MCF 10A (cell line): ENCODE results near the gene SPAG7. TPM values are rescaled to one million over a fixed set of nuclear protein-coding genes. Genes with fewer than 3 reads are reported as not detected.

Experiments used
- BruUV-seq: library from RNA; stranded (reverse); fragments of 400-500 nt; replicated peaks from 2 replicates; lab custom pipeline; 2021; lab: Mats Ljungman, UMichigan
- CTCF ChIA-PET: fragments of 300-600 bp; sonication (Branson Sonifier 250); formaldehyde crosslinking; extraction: SDS; loops from one replicate; lab custom pipeline; 2021; ENCODE audit warnings: antibody characterized with exemption, inconsistent platforms; lab: Yijun Ruan, JAX
- POLR2A ChIA-PET: fragments of 300-600, 350-650 bp; sonication (Branson Sonifier 250); formaldehyde crosslinking; extraction: SDS; loops from one replicate; lab custom pipeline; 2020; ENCODE audit warnings: antibody characterized with exemption, inconsistent platforms; lab: Yijun Ruan, JAX
- DNase-seq: peaks from one replicate; pipeline ENCODE4 v3.0.0-alpha.2; 2018; ENCODE audit not compliant: unreplicated experiment
- H3K27ac Mint-ChIP-seq: one replicate; pipeline ENCODE4 v1.8.0; 2022; ENCODE audit warnings: mild to moderate bottlenecking, low read depth, mixed read lengths; ENCODE audit not compliant: unreplicated experiment
- H3K27me3 Mint-ChIP-seq: one replicate; pipeline ENCODE4 v1.8.0; 2022; ENCODE audit warnings: mixed read lengths; ENCODE audit not compliant: insufficient read depth, unreplicated experiment
- H3K36me3 Mint-ChIP-seq: one replicate; pipeline ENCODE4 v1.8.0; 2022; ENCODE audit warnings: mild to moderate bottlenecking, moderate library complexity, mixed read lengths; ENCODE audit not compliant: insufficient read depth, unreplicated experiment
- H3K4me1 Mint-ChIP-seq: one replicate; pipeline ENCODE4 v1.8.0; 2022; ENCODE audit warnings: mixed read lengths; ENCODE audit not compliant: insufficient read depth, unreplicated experiment
- H3K4me3 Mint-ChIP-seq: one replicate; pipeline ENCODE4 v1.8.0; 2022; ENCODE audit warnings: mild to moderate bottlenecking, moderate library complexity, mixed read lengths; ENCODE audit not compliant: unreplicated experiment
- H3K9me3 Mint-ChIP-seq: one replicate; pipeline ENCODE4 v1.8.0; 2022; ENCODE audit warnings: mixed read lengths; ENCODE audit not compliant: unreplicated experiment
- CTCF ChIP-seq: fragments of 200-600 bp; IDR thresholded peaks from one replicate; pipeline ENCODE4 v1.8.0; 2022; ENCODE audit warnings: antibody characterized with exemption, mild to moderate bottlenecking; ENCODE audit not compliant: unreplicated experiment
- intact Hi-C: fragments of 100-400 bp; cut with micrococcal nuclease; formaldehyde crosslinking; loops from 2 replicates; pipeline ENCODE4 v1.14.1; 2022
- total RNA-seq: library from RNA; stranded (reverse); gene quantifications from 2 replicates; pipeline ENCODE4 v1.2.3, GENCODE V29; 2022

SPAG7 gene
- total RNA-seq, 1 experiment from 2014 or later: 112 TPM

- Mint-ChIP-seq H3K27ac (peak overlapping the region; percentile 14), H3K36me3 (peaks cover 72% of the 10 kb centered on the region), H3K9me3 (no peaks in the 10 kb centered on the region), H3K4me1 (peaks cover 23% of the 10 kb centered on the region), H3K27me3 (no peaks in the 10 kb centered on the region), H3K4me3 (no peak overlapping the region)
- no peak for TF ChIP-seq CTCF
- intact Hi-C loops: no loop called here
- ChIA-PET CTCF (no interaction called here), POLR2A (no interaction called here)
- BruUV-seq: no TSS peak
- DNase-seq: no peak
These were observed 35.7 kb upstream of the SPAG7 start for GRCh38 chr17:5003214-5003867.

GRCh38 chr17:5002121-5002788, 34.6 kb upstream of the SPAG7 start:
- no TSS peak for BruUV-seq
- peaks cover 63% of the 10 kb centered on the region for H3K36me3 Mint-ChIP-seq
- H3K4me1 Mint-ChIP-seq: peaks cover 23% of the 10 kb centered on the region
- no peak overlapping the region for H3K4me3 Mint-ChIP-seq
- intact Hi-C loops: no loop called here
- CTCF ChIA-PET: interaction anchor here (0.6 kb wide), 2 partner anchors 10 to 27 kb away, joined by 3 read pairs; no protein-coding TSS in a partner anchor
- H3K27ac Mint-ChIP-seq: no peak overlapping the region
- H3K9me3 Mint-ChIP-seq: no peaks in the 10 kb centered on the region
- no peak for TF ChIP-seq CTCF
- no peaks in the 10 kb centered on the region for H3K27me3 Mint-ChIP-seq
- DNase-seq: no peak
- POLR2A ChIA-PET: interaction anchor here (1.2 kb wide), 1 partner anchor 35 kb away, joined by 3 read pairs; the partner anchor contains the start of gene SPAG7

- no peak for TF ChIP-seq CTCF
- H3K9me3 Mint-ChIP-seq: no peaks in the 10 kb centered on the region
- no peaks in the 10 kb centered on the region for H3K27me3 Mint-ChIP-seq
- peak; percentile 27 for DNase-seq
- intact Hi-C loops: no loop called here
- no TSS peak for BruUV-seq
- peaks cover 23% of the 10 kb centered on the region for H3K4me1 Mint-ChIP-seq
- H3K4me3 Mint-ChIP-seq: peak overlapping the region; percentile 97
- CTCF ChIA-PET: interaction anchor here (0.6 to 1.2 kb wide), 3 partner anchors 54 to 310 kb away, joined by 3 read pairs; no protein-coding TSS in a partner anchor
- H3K36me3 Mint-ChIP-seq: peaks cover 43% of the 10 kb centered on the region
- POLR2A ChIA-PET: interaction anchor here (0.8 to 0.9 kb wide), 2 partner anchors 53 to 79 kb away, joined by 3 read pairs; no protein-coding TSS in a partner anchor
- peak overlapping the region; percentile 86 for H3K27ac Mint-ChIP-seq
These were observed 32.6 kb upstream of the SPAG7 start for GRCh38 chr17:5000237-5000639.

- Mint-ChIP-seq H3K27ac (peak overlapping the region; percentile 86), H3K27me3 (no peaks in the 10 kb centered on the region), H3K9me3 (no peaks in the 10 kb centered on the region), H3K4me1 (peaks cover 23% of the 10 kb centered on the region), H3K4me3 (peak overlapping the region; percentile 97), H3K36me3 (peaks cover 36% of the 10 kb centered on the region)
- POLR2A ChIA-PET: interaction anchor here (0.7 to 3.1 kb wide), 4 partner anchors 52 to 90 kb away, joined by 3 to 12 read pairs (median 4); no protein-coding TSS in a partner anchor
- intact Hi-C loops: no loop called here
- BruUV-seq: TSS peak; percentile 36
- DNase-seq: no peak
- CTCF ChIA-PET: interaction anchor here (0.6 to 1.2 kb wide), 3 partner anchors 54 to 311 kb away, joined by 3 read pairs; no protein-coding TSS in a partner anchor
- TF ChIP-seq CTCF: no peak
These were observed 31.9 kb upstream of the SPAG7 start for GRCh38 chr17:4999430-5000093.
